Stomach smooth muscle (tissue), 2 donors: ENCODE data around the gene BANP.

Experiments used
- H3K27ac ChIP-seq: one replicate; pipeline ENCODE4 v1.7.0; 2013; ENCODE audit warnings: mild to moderate bottlenecking, low read length, inconsistent platforms
- H3K27me3 ChIP-seq, 2 donors: one replicate each; pipeline ENCODE4 v1.7.0; 2013; ENCODE audit warnings: low read length in 2 of 2; ENCODE audit not compliant: insufficient read depth in 2 of 2, control insufficient read depth in 1 of 2
- H3K36me3 ChIP-seq, 2 donors: one replicate each; pipeline ENCODE4 v1.7.0; 2013; ENCODE audit warnings: low read length in 2 of 2; ENCODE audit not compliant: control insufficient read depth in 2 of 2, insufficient read depth in 2 of 2
- H3K4me1 ChIP-seq: one replicate; pipeline ENCODE4 v1.7.0; 2013; ENCODE audit warnings: low read length; ENCODE audit not compliant: control insufficient read depth, insufficient read depth
- H3K4me3 ChIP-seq, 2 donors: one replicate each; pipeline ENCODE4 v1.7.0; 2013; ENCODE audit warnings: low read length in 2 of 2
- H3K9ac ChIP-seq, 2 donors: one replicate each; pipeline ENCODE4 v1.7.0; 2013; ENCODE audit warnings: low read length in 2 of 2, mild to moderate bottlenecking in 1 of 2
- H3K9me3 ChIP-seq, 2 donors: one replicate each; pipeline ENCODE4 v1.7.0; 2013; ENCODE audit warnings: low read length in 2 of 2; ENCODE audit not compliant: control insufficient read depth in 2 of 2
- donor health status: healthy.
- donor health status: Pancreatic carcinoma.

BANP gene

GRCh38 chr16:87959391-87959990 lies 8.3 kb downstream of the BANP start:
- peaks cover 23% of the 10 kb centered on the region for H3K4me1 ChIP-seq
- no peak overlapping the region for H3K4me3 ChIP-seq

GRCh38 chr16:87960296-87960695 lies 9.1 kb downstream of the BANP start:
- Histone ChIP-seq H3K36me3 (peaks cover 0 to 6% of the 10 kb centered on the region in 2 donors), H3K4me3 (no peak overlapping the region), H3K4me1 (peaks cover 17% of the 10 kb centered on the region), H3K27ac (no peak overlapping the region), H3K9me3 (no peaks in the 10 kb centered on the region), H3K9ac (no peak overlapping the region), H3K27me3 (no peaks in the 10 kb centered on the region)

More at GRCh38 chr16:87959391-87959990, 8.3 kb downstream of the BANP start:
- Histone ChIP-seq H3K9ac (no peak overlapping the region), H3K27ac (no peak overlapping the region), H3K9me3 (no peaks in the 10 kb centered on the region), H3K27me3 (no peaks in the 10 kb centered on the region), H3K36me3 (peaks cover 0 to 6% of the 10 kb centered on the region in 2 donors)

DNA sequence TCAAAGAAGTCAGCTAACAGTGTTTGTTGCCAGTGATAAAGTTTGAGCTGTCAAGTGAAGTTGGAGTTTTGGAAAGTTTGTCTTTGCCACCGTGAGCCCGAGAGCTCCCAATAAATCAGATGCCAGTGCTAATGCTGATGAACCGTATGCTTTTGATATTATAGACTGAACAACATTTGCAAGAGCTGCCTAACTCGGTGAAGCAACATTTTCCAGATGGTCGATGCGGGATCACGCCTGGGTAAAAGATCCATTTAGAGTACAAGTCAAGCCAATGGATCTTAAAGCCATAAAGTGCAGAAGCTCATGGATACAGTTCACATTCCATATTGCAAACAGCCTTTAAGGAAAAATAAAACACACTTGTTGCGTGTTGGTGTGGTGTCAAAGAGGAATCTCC lies 9.6 kb downstream of the BANP start:
- peaks cover 0 to 3% of the 10 kb centered on the region in 2 donors for H3K36me3 ChIP-seq
- H3K9ac ChIP-seq = no peak overlapping the region
- peaks cover 15% of the 10 kb centered on the region for H3K4me1 ChIP-seq
- no peaks in the 10 kb centered on the region for H3K27me3 ChIP-seq
- no peak overlapping the region for H3K27ac ChIP-seq
- H3K9me3 ChIP-seq = no peaks in the 10 kb centered on the region
- no peak overlapping the region for H3K4me3 ChIP-seq

DNA sequence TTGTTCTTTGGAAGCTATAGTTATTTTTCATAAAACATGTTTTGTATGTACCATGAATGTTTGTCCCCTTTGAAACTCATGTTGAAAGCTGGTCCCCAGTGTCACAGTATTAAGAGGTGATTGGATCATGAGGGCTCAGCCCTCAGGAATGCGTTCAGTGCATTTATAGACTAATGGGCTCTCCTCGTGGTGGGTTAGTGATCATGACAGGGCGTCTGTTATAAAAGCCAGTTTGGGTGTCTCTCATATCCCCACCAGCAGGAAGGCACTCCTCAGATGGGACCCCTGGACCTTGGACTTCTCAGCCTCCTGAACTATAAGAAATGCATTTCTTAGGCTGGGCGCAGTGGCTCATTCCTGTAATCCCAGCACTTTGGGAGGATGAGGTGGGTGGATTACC lies 10.4 kb downstream of the BANP start:
- H3K4me3 ChIP-seq = no peak overlapping the region
- no peak overlapping the region for H3K27ac ChIP-seq
- H3K9me3 ChIP-seq = no peaks in the 10 kb centered on the region
- peaks cover 17% of the 10 kb centered on the region for H3K4me1 ChIP-seq
- H3K36me3 ChIP-seq = peaks cover 0 to 3% of the 10 kb centered on the region in 2 donors
- H3K27me3 ChIP-seq = no peaks in the 10 kb centered on the region
- no peak overlapping the region for H3K9ac ChIP-seq

GRCh38 chr16:87963400-87963799 lies 12.2 kb downstream of the BANP start:
- H3K9ac ChIP-seq = no peak overlapping the region
- H3K27ac ChIP-seq = no peak overlapping the region
- no peaks in the 10 kb centered on the region for H3K27me3 ChIP-seq
- no peaks in the 10 kb centered on the region for H3K9me3 ChIP-seq
- H3K4me3 ChIP-seq = no peak overlapping the region
- no peaks in the 10 kb centered on the region for H3K36me3 ChIP-seq
- H3K4me1 ChIP-seq = peaks cover 15% of the 10 kb centered on the region

- Histone ChIP-seq H3K36me3 (no peaks in the 10 kb centered on the region), H3K4me3 (no peak overlapping the region), H3K9me3 (no peaks in the 10 kb centered on the region), H3K9ac (no peak overlapping the region), H3K27ac (no peak overlapping the region), H3K4me1 (peaks cover 15% of the 10 kb centered on the region), H3K27me3 (no peaks in the 10 kb centered on the region)
Observed at GRCh38 chr16:87964049-87964659, 12.9 kb downstream of the BANP start.

DNA sequence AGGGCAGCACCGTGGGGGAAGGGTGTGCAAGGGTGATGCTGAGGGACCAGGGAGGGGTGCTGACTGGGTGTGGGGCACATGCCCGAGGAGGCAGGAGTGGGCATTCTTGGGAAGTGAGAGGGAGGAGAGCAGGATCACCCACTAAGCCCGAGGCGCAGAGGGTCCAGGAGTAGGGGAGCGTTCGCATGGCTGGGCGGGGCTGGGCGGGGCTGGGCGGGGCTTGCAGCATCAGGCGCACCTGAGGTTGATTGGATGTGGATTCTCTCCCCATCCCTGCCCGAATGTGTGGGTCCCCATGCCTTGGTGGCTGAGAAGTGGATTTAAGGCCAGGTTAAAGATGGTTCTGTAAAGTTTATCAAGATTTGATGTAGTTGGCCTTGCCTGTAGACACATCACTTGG lies 14.2 kb downstream of the BANP start:
- Histone ChIP-seq H3K4me3 (no peak overlapping the region), H3K9ac (no peak overlapping the region), H3K27me3 (no peaks in the 10 kb centered on the region), H3K9me3 (no peaks in the 10 kb centered on the region), H3K27ac (no peak overlapping the region), H3K4me1 (peaks cover 15% of the 10 kb centered on the region), H3K36me3 (no peaks in the 10 kb centered on the region)

- peaks cover 0 to 2% of the 10 kb centered on the region in 2 donors for H3K36me3 ChIP-seq
- no peaks in the 10 kb centered on the region for H3K27me3 ChIP-seq
- peaks cover 15% of the 10 kb centered on the region for H3K4me1 ChIP-seq
- H3K9me3 ChIP-seq = no peaks in the 10 kb centered on the region
- peak overlapping the region; percentile 64 for H3K27ac ChIP-seq
- H3K4me3 ChIP-seq = peak overlapping the region in 1 of 2 donors; percentile 40
- peak overlapping the region in 1 of 2 donors; percentile 13 for H3K9ac ChIP-seq
Observed at GRCh38 chr16:87966064-87966645, 14.9 kb downstream of the BANP start.

DNA sequence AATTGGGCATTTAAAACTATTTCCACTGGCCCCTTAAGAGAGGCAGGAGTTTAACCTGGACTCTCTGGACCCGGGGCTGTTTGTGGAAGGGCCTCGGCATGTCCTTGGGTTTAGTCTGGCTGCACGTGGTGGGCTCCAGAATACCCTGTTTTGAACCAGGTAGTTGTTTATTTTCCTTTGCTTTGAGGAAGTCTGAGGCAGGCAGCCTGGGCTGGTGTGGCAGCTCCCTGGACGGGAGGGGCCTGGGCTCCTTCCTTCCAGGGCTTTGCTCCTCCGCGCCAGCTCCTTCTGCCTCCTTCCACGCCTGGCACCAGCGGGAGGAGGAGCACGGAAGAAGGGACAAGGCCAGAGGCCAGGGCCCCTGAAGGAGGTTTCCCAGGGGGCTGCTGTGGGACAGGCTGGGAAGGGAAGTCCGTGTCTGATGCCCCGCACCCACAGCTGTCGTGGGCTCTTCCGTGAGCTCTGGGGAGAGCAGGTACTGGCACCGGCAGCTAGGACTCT lies 15.5 kb downstream of the BANP start:
- H3K9me3 ChIP-seq = peaks cover 0 to 3% of the 10 kb centered on the region in 2 donors
- peak overlapping the region; percentile 64 for H3K27ac ChIP-seq
- peak overlapping the region in 1 of 2 donors; percentile 36 for H3K9ac ChIP-seq
- H3K27me3 ChIP-seq = no peaks in the 10 kb centered on the region
- peak overlapping the region; percentile 40 to 47 for H3K4me3 ChIP-seq
- H3K4me1 ChIP-seq = peaks cover 15% of the 10 kb centered on the region
- H3K36me3 ChIP-seq = peaks cover 0 to 3% of the 10 kb centered on the region in 2 donors

- peaks cover 0 to 3% of the 10 kb centered on the region in 2 donors for H3K36me3 ChIP-seq
- no peak overlapping the region for H3K4me3 ChIP-seq
- peaks cover 13% of the 10 kb centered on the region for H3K4me1 ChIP-seq
- peaks cover 0 to 13% of the 10 kb centered on the region in 2 donors for H3K9me3 ChIP-seq
- no peaks in the 10 kb centered on the region for H3K27me3 ChIP-seq
- H3K9ac ChIP-seq = no peak overlapping the region
- H3K27ac ChIP-seq = no peak overlapping the region
Observed at GRCh38 chr16:87968541-87968940, 17.3 kb downstream of the BANP start.

- H3K27me3 ChIP-seq = no peaks in the 10 kb centered on the region
- peaks cover 0 to 3% of the 10 kb centered on the region in 2 donors for H3K36me3 ChIP-seq
- peaks cover 0 to 13% of the 10 kb centered on the region in 2 donors for H3K9me3 ChIP-seq
- no peak overlapping the region for H3K4me3 ChIP-seq
- H3K4me1 ChIP-seq = peaks cover 13% of the 10 kb centered on the region
- no peak overlapping the region for H3K9ac ChIP-seq
- H3K27ac ChIP-seq = no peak overlapping the region
Observed at GRCh38 chr16:87970186-87970585, 19.0 kb downstream of the BANP start.
